A549 (cell line): ENCODE results near the gene ANXA10.

Experiments used
- CTCF ChIP-seq: fragments of >200 bp; sonication (Bioruptor Twin); formaldehyde crosslinking; IDR thresholded peaks from 3 replicates; pipeline ENCODE4 v1.5.1; 2016
- PHF8 ChIP-seq: fragments of 200-600 bp; sonication (generic); IDR thresholded peaks from 2 replicates; pipeline ENCODE4 v1.6.1; 2016; ENCODE audit warnings: low read depth, mild to moderate bottlenecking, antibody characterized with exemption, moderate library complexity, borderline replicate concordance

GRCh38 chr4:168167714-168168284, 75.5 kb downstream of the ANXA10 start:
- TF ChIP-seq PHF8: no peak
- no peak for TF ChIP-seq CTCF
